NCI-H1930 (cell line): ENCODE data around the gene UBE2D2.
"Not testable (repeated sequence)": the region's sequence is repeated elsewhere in the genome, so short reads cannot be mapped to it uniquely, and the experiment has no call there.

Source experiments
- DNase-seq, 2 experiments: peaks; one replicate each; lab custom pipeline; 2025; lab: John Stamatoyannopoulos, UW

The UBE2D2 gene

GRCh38 chr5:139584137-139584536 is 23.0 kb downstream of the UBE2D2 start:
- DNase-seq: no peak

- not testable (repeated sequence) for DNase-seq
These were observed 27.0 kb downstream of the UBE2D2 start for GRCh38 chr5:139588116-139588515.

- no peak for DNase-seq
These were observed 27.8 kb downstream of the UBE2D2 start for GRCh38 chr5:139588962-139589361.

- no peak for DNase-seq
These were observed 31.1 kb downstream of the UBE2D2 start for GRCh38 chr5:139592289-139592688.

- DNase-seq: not testable (repeated sequence)
These were observed 31.9 kb downstream of the UBE2D2 start for GRCh38 chr5:139593076-139593475.

- DNase-seq: no peak
These were observed 32.7 kb downstream of the UBE2D2 start for GRCh38 chr5:139593716-139594319.

- no peak for DNase-seq
These were observed 36.0 kb downstream of the UBE2D2 start for GRCh38 chr5:139597134-139597533.

GRCh38 chr5:139598601-139598965 is 37.4 kb downstream of the UBE2D2 start:
- DNase-seq: not testable (repeated sequence)

- DNase-seq: no peak
These were observed 39.3 kb downstream of the UBE2D2 start for GRCh38 chr5:139600336-139600949.

GRCh38 chr5:139601429-139601828 is 40.3 kb downstream of the UBE2D2 start:
- DNase-seq: no peak

GRCh38 chr5:139601948-139602347 is 40.8 kb downstream of the UBE2D2 start:
- not testable (repeated sequence) for DNase-seq

GRCh38 chr5:139605887-139606286 is 44.7 kb downstream of the UBE2D2 start:
- DNase-seq: no peak

- no peak for DNase-seq
These were observed 50.8 kb downstream of the UBE2D2 start for GRCh38 chr5:139611703-139612584.

- no peak for DNase-seq
These were observed 58.7 kb downstream of the UBE2D2 start for GRCh38 chr5:139619861-139620260.

GRCh38 chr5:139625398-139625797 is 64.3 kb downstream of the UBE2D2 start:
- not testable (repeated sequence) for DNase-seq

- no peak for DNase-seq
These were observed 69.7 kb downstream of the UBE2D2 start for GRCh38 chr5:139630855-139631254.

- DNase-seq: no peak
These were observed 70.5 kb downstream of the UBE2D2 start for GRCh38 chr5:139631520-139632165.

- peak; percentile 31 for DNase-seq
These were observed 72.3 kb downstream of the UBE2D2 start for GRCh38 chr5:139633295-139634027.

- DNase-seq: no peak
These were observed 72.8 kb downstream of the UBE2D2 start for GRCh38 chr5:139634028-139634325.

- no peak for DNase-seq
These were observed 73.4 kb downstream of the UBE2D2 start for GRCh38 chr5:139634541-139634940.

- DNase-seq: no peak
These were observed 74.1 kb downstream of the UBE2D2 start for GRCh38 chr5:139635191-139635590.

- no peak for DNase-seq
These were observed 74.6 kb downstream of the UBE2D2 start for GRCh38 chr5:139635606-139636206.
